Smooth muscle cell (in vitro differentiated cells): ENCODE data around the gene SACS. TPM values are rescaled to one million over a fixed set of nuclear protein-coding genes. Genes with fewer than 3 reads are reported as not detected.

Experiments
- DNase-seq: peaks from one replicate; lab custom pipeline; 2025; ENCODE audit not compliant: unreplicated experiment; lab: John Stamatoyannopoulos, UW
- H2AFZ ChIP-seq: fragments of 200-600 bp; sonication (generic); 2 replicates; pipeline ENCODE4 v1.6.0; 2016; ENCODE audit warnings: antibody characterized with exemption, low read depth, mild to moderate bottlenecking
- H3F3A ChIP-seq: fragments of 200-600 bp; sonication (generic); 2 replicates; pipeline ENCODE4 v1.6.0; 2017; ENCODE audit warnings: antibody characterized with exemption, low read depth
- H3K27ac ChIP-seq: fragments of 200-600 bp; sonication (generic); 2 replicates; pipeline ENCODE4 v1.5.1; 2016; ENCODE audit warnings: low read depth, mild to moderate bottlenecking
- H3K27me3 ChIP-seq: fragments of 200-600 bp; sonication (generic); 2 replicates; pipeline ENCODE4 v1.6.1; 2016; ENCODE audit warnings: low read depth, mild to moderate bottlenecking
- H3K36me3 ChIP-seq: fragments of 200-600 bp; sonication (generic); 2 replicates; pipeline ENCODE4 v1.5.1; 2016; ENCODE audit warnings: low read depth
- H3K4me1 ChIP-seq: fragments of 200-600 bp; sonication (generic); 2 replicates; pipeline ENCODE4 v1.5.1; 2016; ENCODE audit warnings: low read depth
- H3K4me2 ChIP-seq: fragments of 200-600 bp; sonication (generic); 2 replicates; pipeline ENCODE4 v1.6.0; 2016; ENCODE audit warnings: mild to moderate bottlenecking
- H3K4me3 ChIP-seq: fragments of 200-600 bp; sonication (generic); 2 replicates; pipeline ENCODE4 v1.5.1; 2016; ENCODE audit warnings: mild to moderate bottlenecking
- H3K79me2 ChIP-seq: fragments of 200-600 bp; sonication (generic); 2 replicates; pipeline ENCODE4 v1.6.0; 2016; ENCODE audit warnings: low read depth, mild to moderate bottlenecking
- H3K9ac ChIP-seq: fragments of 200-600 bp; sonication (generic); 2 replicates; pipeline ENCODE4 v1.6.0; 2016; ENCODE audit warnings: low read depth
- H3K9me3 ChIP-seq: fragments of 200-600 bp; sonication (generic); replicated peaks from 2 replicates; pipeline ENCODE4 v1.5.1; 2016; ENCODE audit warnings: low read depth
- H4K20me1 ChIP-seq: fragments of 200-600 bp; sonication (generic); 2 replicates; pipeline ENCODE4 v1.6.0; 2016; ENCODE audit warnings: low read depth
- CTCF ChIP-seq: fragments of 200-600 bp; sonication (generic); IDR thresholded peaks from 2 replicates; pipeline ENCODE4 v1.5.1; 2017; ENCODE audit warnings: borderline replicate concordance, mild to moderate bottlenecking, antibody characterized with exemption; ENCODE audit not compliant: insufficient read depth, poor library complexity, severe bottlenecking
- WGBS: methylation state at CpG from one replicate; pipeline ENCODE4 v1.1.7; 2016; ENCODE audit warnings: low lambda C conversion rate; 5-methylcytosine and 5-hydroxymethylcytosine counted together
- polyA plus RNA-seq: library from polyadenylated mRNA; unstranded; fragments of >200 nt; fragmentation: Nextera tagmentation; extraction: Ambion mirVana; gene quantifications from 2 replicates; pipeline ENCODE4 v1.2.1, GENCODE V29; 2016
- total RNA-seq: library from RNA; depleted of rRNA; stranded (reverse); fragments of >200 nt; gene quantifications from 2 replicates; pipeline ENCODE4 v1.2.3, GENCODE V29; 2014

Gene SACS
- total and polyA plus RNA-seq, 2 experiments from 2014 or later: 4.4 to 40.9 TPM

- Histone ChIP-seq H2AFZ (peak overlapping the region; percentile 39), H3K4me3 (no peak overlapping the region), H4K20me1 (no peaks in the 10 kb centered on the region), H3K9ac (no peak overlapping the region), H3K27ac (no peak overlapping the region), H3K27me3 (no peaks in the 10 kb centered on the region), H3K4me2 (no peak overlapping the region), H3K36me3 (no peaks in the 10 kb centered on the region), H3F3A (no peaks in the 10 kb centered on the region), H3K79me2 (no peaks in the 10 kb centered on the region), H3K4me1 (no peaks in the 10 kb centered on the region), H3K9me3 (no peaks in the 10 kb centered on the region)
- TF ChIP-seq CTCF: no peak
- no peak for DNase-seq
- WGBS: 41% methylated on average over 4 of the region's 4 CpGs
Measured at GRCh38 chr13:23458989-23459388, 25.5 kb upstream of the SACS start.

- no peak overlapping the region for H3K9ac ChIP-seq
- no peaks in the 10 kb centered on the region for H3K36me3 ChIP-seq
- no peaks in the 10 kb centered on the region for H3K9me3 ChIP-seq
- no peak overlapping the region for H2AFZ ChIP-seq
- H3K27me3 ChIP-seq: no peaks in the 10 kb centered on the region
- H3K79me2 ChIP-seq: no peaks in the 10 kb centered on the region
- TF ChIP-seq CTCF: no peak
- no peaks in the 10 kb centered on the region for H3K4me1 ChIP-seq
- H4K20me1 ChIP-seq: no peaks in the 10 kb centered on the region
- no peaks in the 10 kb centered on the region for H3F3A ChIP-seq
- WGBS: 92% methylated on average over 9 of the region's 9 CpGs
- H3K4me3 ChIP-seq: no peak overlapping the region
- H3K27ac ChIP-seq: no peak overlapping the region
- no peak overlapping the region for H3K4me2 ChIP-seq
- no peak for DNase-seq
Measured at GRCh38 chr13:23456437-23457210, 23.1 kb upstream of the SACS start.

- no peaks in the 10 kb centered on the region for H3K79me2 ChIP-seq
- H3K9me3 ChIP-seq: no peaks in the 10 kb centered on the region
- no peak for TF ChIP-seq CTCF
- H3K36me3 ChIP-seq: no peaks in the 10 kb centered on the region
- no peak overlapping the region for H3K4me2 ChIP-seq
- H3K4me1 ChIP-seq: peaks cover 3% of the 10 kb centered on the region
- H3K27me3 ChIP-seq: no peaks in the 10 kb centered on the region
- no peaks in the 10 kb centered on the region for H3F3A ChIP-seq
- no peak for DNase-seq
- no peak overlapping the region for H2AFZ ChIP-seq
- H4K20me1 ChIP-seq: no peaks in the 10 kb centered on the region
- WGBS: 95% methylated on average over 7 of the region's 7 CpGs
- H3K4me3 ChIP-seq: no peak overlapping the region
- no peak overlapping the region for H3K27ac ChIP-seq
- no peak overlapping the region for H3K9ac ChIP-seq
Measured at GRCh38 chr13:23455401-23456185, 22.1 kb upstream of the SACS start.
